Panc1 (cell line): Measurements from ENCODE around the gene HMG20B. TPM values are rescaled to one million over a fixed set of nuclear protein-coding genes. Genes with fewer than 3 reads are reported as not detected.

ENCODE experiments used
- ATAC-seq: fragments of 200-7000 bp; cut with Tn5 transposase; 2 replicates; pipeline ENCODE4 v1.9.1; 2020; ENCODE audit warnings: mild to moderate bottlenecking, moderate library complexity
- BruUV-seq: library from RNA; stranded (reverse); fragments of 400-500 nt; replicated peaks from 2 replicates; lab custom pipeline; 2021; lab: Mats Ljungman, UMichigan
- CTCF ChIA-PET: fragments of 300-600 bp; sonication (Branson Sonifier 250); formaldehyde crosslinking; loops from one replicate; lab custom pipeline; 2022; ENCODE audit warnings: antibody characterized with exemption; lab: Charles Lee
- POLR2A ChIA-PET: fragments of 300-600 bp; sonication (Branson Sonifier 250); formaldehyde crosslinking; loops from one replicate; lab custom pipeline; 2022; ENCODE audit warnings: antibody characterized with exemption; lab: Charles Lee
- DNase-seq: peaks from one replicate; pipeline ENCODE4 v3.0.0-alpha.2; 2010; ENCODE audit warnings: low read depth, low spot score
- H3K27ac ChIP-seq: 2 replicates; pipeline ENCODE4 v1.5.1; 2011; ENCODE audit warnings: mild to moderate bottlenecking, low read length, inconsistent platforms
- H3K27me3 ChIP-seq: fragments of 200-500 bp; sonication (Bioruptor generic); 2 replicates; pipeline ENCODE4 v1.6.0; 2014; ENCODE audit warnings: low read length, inconsistent platforms; ENCODE audit not compliant: control insufficient read depth, insufficient read depth
- H3K36me3 ChIP-seq: fragments of 200-500 bp; sonication (Bioruptor generic); 2 replicates; pipeline ENCODE4 v1.5.1; 2014; ENCODE audit warnings: inconsistent platforms, mild to moderate bottlenecking, low read length, moderate library complexity; ENCODE audit not compliant: control insufficient read depth, insufficient read depth
- H3K4me1 ChIP-seq: 2 replicates; pipeline ENCODE4 v1.5.1; 2011; ENCODE audit warnings: inconsistent platforms, mild to moderate bottlenecking, low read length, moderate library complexity; ENCODE audit not compliant: control insufficient read depth, insufficient read depth
- H3K4me3 ChIP-seq, 2 experiments: 2 replicates each; pipeline ENCODE4 v1.5.1; 2011 to 2012; ENCODE audit warnings: low read depth in 2 of 2, low read length in 2 of 2, mild to moderate bottlenecking in 2 of 2, inconsistent platforms in 1 of 2, moderate library complexity in 1 of 2
- H3K9me3 ChIP-seq: fragments of 200-500 bp; sonication (Bioruptor generic); 2 replicates; pipeline ENCODE4 v1.5.1; 2014; ENCODE audit warnings: low read depth, mild to moderate bottlenecking, inconsistent platforms, low read length, moderate library complexity; ENCODE audit not compliant: control insufficient read depth, insufficient read depth
- CTCF ChIP-seq: fragments of 450-650 bp; IDR thresholded peaks from 2 replicates; pipeline ENCODE4 v1.5.1; 2017; ENCODE audit warnings: mild to moderate bottlenecking
- POLR2AphosphoS5 ChIP-seq: IDR thresholded peaks from 2 replicates; pipeline ENCODE4 v1.6.1; 2012; ENCODE audit warnings: mild to moderate bottlenecking, low read depth, low read length, moderate library complexity
- REST ChIP-seq, 2 experiments: IDR thresholded peaks; 2 replicates each; pipeline ENCODE4 v1.6.1; 2011 to 2012; ENCODE audit warnings: low read depth in 2 of 2, control low read depth in 1 of 2, low read length in 1 of 2, mild to moderate bottlenecking in 1 of 2, moderate library complexity in 1 of 2; ENCODE audit not compliant: insufficient read depth in 1 of 2
- SIN3A ChIP-seq: IDR thresholded peaks from 2 replicates; pipeline ENCODE4 v1.6.1; 2012; ENCODE audit warnings: low read depth, mild to moderate bottlenecking, low read length, moderate library complexity, borderline replicate concordance; ENCODE audit not compliant: insufficient read depth
- TCF7L2 ChIP-seq: IDR thresholded peaks from 2 replicates; pipeline ENCODE4 v1.6.1; 2011; ENCODE audit warnings: mild to moderate bottlenecking, low read depth, low read length, inconsistent platforms
- in situ Hi-C: cut with HindIII; loops from 2 replicates; pipeline ENCODE4 v1.10.0; 2016; ENCODE audit warnings: low sequenced_read_pairs, low pct_unique_long_range_greater_than_20kb
- intact Hi-C: fragments of 100-400 bp; cut with micrococcal nuclease; formaldehyde crosslinking; loops from one replicate; pipeline ENCODE4 v1.10.0; 2022; ENCODE audit not compliant: unreplicated experiment
- total RNA-seq: library from RNA; stranded (reverse); gene quantifications from one replicate; pipeline ENCODE4 v1.2.1, GENCODE V29; 2021; ENCODE audit not compliant: unreplicated experiment

Gene HMG20B
- total RNA-seq, 1 experiment from 2014 or later, result 74.7 TPM

- BruUV-seq, result no TSS peak
- Histone ChIP-seq H3K9me3 (no peaks in the 10 kb centered on the region), H3K4me3 (no peak overlapping the region), H3K27me3 (no peaks in the 10 kb centered on the region), H3K36me3 (0 out of 2 replicates have a peak, but pooled peaks cover 3% of the 10 kb centered on the region), H3K4me1 (no peaks in the 10 kb centered on the region), H3K27ac (no peak overlapping the region)
- ChIA-PET CTCF (interaction anchor here (0.6 kb wide), 1 partner anchor 218 kb away, joined by 4 read pairs; no protein-coding TSS in a partner anchor), POLR2A (interaction anchor here (0.6 kb wide), 1 partner anchor 85 kb away, joined by 6 read pairs; no protein-coding TSS in a partner anchor)
- no peak for TF ChIP-seq TCF7L2
- no peak for DNase-seq
- in situ Hi-C loops (no loop called here), intact Hi-C loops (no loop called here)
- no peak for ATAC-seq
Measured at GRCh38 chr19:3545669-3546034, 27.1 kb upstream of the HMG20B start.

GRCh38 chr19:3546119-3546518 lies 26.6 kb upstream of the HMG20B start:
- intact Hi-C loops, result no loop called here
- Histone ChIP-seq H3K9me3 (no peaks in the 10 kb centered on the region), H3K27me3 (no peaks in the 10 kb centered on the region), H3K4me3 (no peak overlapping the region), H3K36me3 (0 out of 2 replicates have a peak, but pooled peaks cover 3% of the 10 kb centered on the region), H3K27ac (no peak overlapping the region), H3K4me1 (no peaks in the 10 kb centered on the region)
- TF ChIP-seq CTCF (no peak), POLR2AphosphoS5 (no peak), SIN3A (no peak), TCF7L2 (no peak), REST (IDR thresholded peaks at IDR 0.05; ENCODE audit: insufficient read depth in 1 of 2, low read depth in 2 of 2, low read length in 1 of 2) (no peak)
- CTCF ChIA-PET, result no interaction called here
- ATAC-seq (no peak), DNase-seq (no peak)
- in situ Hi-C loops, result no loop called here
- POLR2A ChIA-PET, result interaction anchor here (0.6 kb wide), 1 partner anchor 85 kb away, joined by 6 read pairs; no protein-coding TSS in a partner anchor
- no TSS peak for BruUV-seq

GRCh38 chr19:3547301-3547731 lies 25.4 kb upstream of the HMG20B start:
- DNase-seq, result no peak
- in situ Hi-C loops (no loop called here), intact Hi-C loops (no loop called here)
- Histone ChIP-seq H3K36me3 (0 out of 2 replicates have a peak, but pooled peaks cover 3% of the 10 kb centered on the region), H3K4me3 (no peak overlapping the region), H3K4me1 (no peaks in the 10 kb centered on the region), H3K9me3 (no peaks in the 10 kb centered on the region), H3K27ac (no peak overlapping the region), H3K27me3 (no peaks in the 10 kb centered on the region)
- no TSS peak for BruUV-seq
- CTCF ChIA-PET, result no interaction called here
- TF ChIP-seq SIN3A (no peak), REST (IDR thresholded peaks at IDR 0.05; ENCODE audit: insufficient read depth in 1 of 2, low read depth in 2 of 2, low read length in 1 of 2) (no peak), CTCF (peak; percentile 73), TCF7L2 (no peak), POLR2AphosphoS5 (no peak)
- POLR2A ChIA-PET, result interaction anchor here (0.5 kb wide), 1 partner anchor 1341 kb away, joined by 3 read pairs; no protein-coding TSS in a partner anchor
- no peak for ATAC-seq
